Epidermal melanocyte (primary cell): ENCODE data around the gene PRDM7.
"Not testable (repeated sequence)": the region's sequence is repeated elsewhere in the genome, so short reads cannot be mapped to it uniquely, and the experiment has no call there.

Experiments used
- DNase-seq: peaks from one replicate; pipeline ENCODE4 v3.0.0; 2011; ENCODE audit warnings: low spot score; ENCODE audit not compliant: insufficient read length

PRDM7 gene

DNA sequence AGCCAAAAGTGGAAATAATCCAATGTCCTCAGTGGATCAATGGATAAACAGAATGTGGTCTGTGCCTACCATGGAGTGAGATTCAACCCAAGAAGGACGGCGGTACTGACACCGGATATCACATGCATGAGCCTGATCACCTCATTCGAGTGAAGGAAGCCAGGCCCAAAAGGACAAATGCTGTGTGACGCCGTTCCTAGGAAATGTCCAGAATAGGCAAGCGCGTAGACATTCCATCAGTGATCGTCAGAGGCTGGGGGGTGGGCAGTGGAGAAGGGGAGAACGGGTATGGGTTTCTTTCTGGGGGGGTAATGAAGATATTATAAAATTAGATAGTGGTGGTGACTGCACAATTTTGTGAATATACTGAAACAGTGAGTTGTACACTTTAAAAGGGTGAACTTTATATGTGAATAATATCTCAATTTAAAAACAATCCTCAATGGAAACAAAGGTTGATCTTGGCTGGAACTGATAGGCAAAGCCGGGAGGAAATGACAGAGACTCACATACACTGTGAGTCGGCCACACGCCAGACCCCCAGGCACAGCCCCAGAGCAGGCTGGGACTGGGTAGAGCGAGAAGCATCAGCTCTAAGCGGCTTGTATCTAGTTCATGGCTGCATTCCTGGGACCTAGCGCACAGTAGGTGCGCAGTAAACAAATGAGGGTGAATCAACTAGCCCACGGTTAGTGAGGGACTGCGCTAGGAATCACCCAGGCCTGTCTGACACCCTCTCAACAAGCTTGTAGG lies 61.4 kb downstream of the PRDM7 start:
- DNase-seq, result no peak

DNA sequence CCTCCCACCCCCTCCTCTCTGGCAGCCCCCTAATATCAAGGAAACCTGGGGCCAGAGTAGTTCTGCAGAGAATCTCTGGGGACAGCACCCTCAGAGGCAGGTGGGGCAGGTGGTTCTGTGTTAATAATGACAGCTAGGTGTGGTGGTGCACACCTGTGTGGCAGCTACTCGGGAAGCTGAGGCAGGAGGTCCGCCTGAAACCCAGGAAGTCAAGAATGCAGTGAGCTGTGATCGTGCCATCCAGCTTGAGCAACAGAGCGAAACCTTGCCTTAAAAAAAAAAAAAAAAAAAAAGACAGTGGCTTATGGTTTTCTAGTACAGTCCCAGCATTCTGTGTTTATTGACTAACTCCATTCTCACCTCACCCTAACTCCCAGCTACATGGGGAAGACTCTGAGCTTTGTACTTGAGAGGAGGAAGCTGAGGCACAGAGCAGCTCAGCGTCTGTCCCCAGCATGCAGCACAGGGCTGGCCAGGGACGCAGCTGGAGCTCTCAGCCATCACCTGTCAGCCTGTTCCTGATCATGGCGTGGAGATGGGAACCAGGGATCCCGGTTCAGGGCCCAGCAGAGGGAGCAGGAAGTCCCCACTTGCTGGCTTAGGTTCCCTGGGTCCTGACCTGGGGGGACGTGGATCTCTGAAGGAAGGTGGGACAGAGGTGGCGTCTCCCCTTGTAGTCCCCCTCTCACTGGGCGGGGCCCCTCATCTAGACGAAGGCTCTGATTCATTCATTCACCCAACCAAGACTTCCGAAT lies 64.0 kb downstream of the PRDM7 start:
- no peak for DNase-seq

DNA sequence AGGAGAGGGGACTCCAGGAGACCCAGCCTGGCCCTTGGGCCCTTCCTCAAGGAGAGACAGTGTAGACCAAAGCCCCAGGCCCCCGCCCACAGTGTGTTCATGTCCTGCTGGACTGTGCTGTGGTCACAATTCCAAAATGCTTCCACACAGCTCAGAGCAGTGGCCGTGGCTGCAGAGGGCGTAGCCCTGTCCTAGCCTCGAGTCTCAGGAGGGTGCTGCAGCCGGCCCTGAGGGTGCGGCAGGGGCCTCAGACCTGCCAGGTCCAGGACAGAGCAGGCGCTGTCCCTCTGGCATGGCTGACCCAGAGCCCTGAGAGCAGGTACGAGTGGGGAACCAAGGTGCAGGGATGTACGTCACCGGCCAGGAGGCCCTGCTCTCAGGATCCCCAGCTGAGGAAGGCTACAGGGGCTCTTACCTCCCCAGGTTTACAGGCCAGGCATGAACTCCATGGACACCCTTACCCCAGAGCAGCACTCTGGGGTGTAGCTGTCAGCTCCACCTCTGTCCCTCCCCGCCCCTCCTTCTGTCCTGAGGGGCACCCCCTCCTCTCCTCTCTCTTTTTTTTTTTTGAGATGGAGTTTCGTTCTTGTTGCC lies 65.1 kb downstream of the PRDM7 start:
- DNase-seq, result no peak

DNA sequence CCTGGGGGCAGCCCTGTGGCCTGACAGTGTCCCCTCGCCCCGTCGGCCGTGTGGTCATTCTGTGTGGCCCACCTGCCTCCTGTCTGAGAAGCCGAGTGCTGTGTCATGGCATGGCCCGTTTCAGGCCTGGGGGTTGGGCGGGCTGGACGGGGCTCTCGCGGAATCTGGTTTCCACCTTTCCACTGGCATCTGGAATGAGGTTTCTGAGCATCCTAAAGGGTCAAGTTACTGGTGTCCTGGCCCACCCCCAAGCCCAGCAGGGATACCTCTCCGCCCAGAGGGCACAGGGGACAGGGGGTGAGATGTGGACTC lies 65.7 kb downstream of the PRDM7 start:
- DNase-seq, result no peak

DNA sequence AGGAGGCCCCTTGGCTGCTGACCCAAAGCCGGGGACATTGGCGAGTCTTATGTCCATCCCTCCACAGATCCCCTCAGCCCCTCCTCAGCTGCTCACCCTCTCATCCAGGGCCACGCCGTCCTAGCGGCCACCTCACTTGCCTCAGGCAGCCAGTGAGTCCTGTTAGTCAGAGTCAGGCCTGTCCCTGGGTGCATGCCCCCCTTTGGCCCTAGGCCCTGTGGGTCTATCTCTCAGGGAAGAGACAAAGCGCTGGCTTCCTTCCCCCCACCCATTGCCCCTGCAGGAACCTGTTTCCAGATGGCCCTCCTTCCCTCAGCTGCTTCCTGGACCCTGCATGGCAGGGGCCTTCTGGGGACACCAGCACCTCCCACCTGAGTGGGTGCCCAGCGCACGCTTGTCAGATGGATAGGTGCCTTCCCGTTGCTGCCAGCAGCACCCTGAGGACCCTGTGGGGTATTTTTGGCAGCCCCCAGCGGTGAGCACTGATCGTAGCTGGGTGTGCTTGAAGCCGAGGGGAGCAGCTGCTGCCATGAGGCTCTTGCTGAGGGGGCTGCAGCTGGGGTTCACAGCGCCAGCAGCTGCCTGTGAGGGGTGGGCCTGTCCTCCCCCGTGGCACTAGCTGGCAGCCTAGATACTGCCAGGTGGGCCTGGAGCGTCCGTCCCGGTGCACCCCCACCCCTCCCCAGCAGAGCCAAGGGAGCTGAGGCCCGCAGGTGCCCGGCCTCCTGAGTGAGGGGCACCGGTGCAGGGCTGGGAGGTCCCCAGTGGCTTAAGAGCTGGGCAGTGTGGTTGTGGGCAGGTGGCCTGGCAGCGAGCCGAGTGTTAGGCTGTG lies 66.2 kb downstream of the PRDM7 start:
- no peak for DNase-seq

DNA sequence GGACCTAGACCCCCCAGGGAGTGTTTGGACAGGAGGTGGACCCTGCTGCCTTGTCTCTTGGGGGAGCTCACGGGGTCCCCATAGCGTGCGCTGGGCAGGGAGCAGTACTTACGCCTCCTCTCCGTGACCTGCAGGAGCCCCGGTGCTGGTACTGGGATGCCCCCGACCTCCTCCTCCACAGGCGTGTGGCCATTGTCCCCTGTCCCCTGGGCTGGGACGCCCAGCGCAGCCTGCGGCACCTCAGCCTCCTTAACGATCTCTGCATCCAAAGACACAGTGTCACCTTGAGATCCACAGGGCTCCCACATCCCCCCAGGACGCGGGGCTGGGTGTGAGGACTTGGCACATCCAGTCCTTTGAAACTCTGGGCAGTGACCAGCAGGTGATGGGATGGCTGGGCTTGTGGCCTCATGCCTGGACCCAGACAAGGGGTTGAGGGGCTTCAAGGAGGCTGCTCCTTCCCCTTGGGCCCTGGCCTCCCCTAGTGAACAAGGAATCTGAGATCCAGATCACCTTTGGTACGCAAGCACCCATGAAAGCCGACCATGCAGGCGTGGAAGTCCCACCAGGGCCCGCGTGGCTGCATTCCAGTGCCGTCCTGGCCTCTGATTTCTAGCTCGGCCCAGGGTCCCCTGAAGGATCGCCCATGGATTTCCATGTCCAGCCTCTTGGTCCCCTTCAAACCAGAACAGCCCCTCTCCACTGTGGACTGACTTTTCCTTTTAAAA lies 67.8 kb downstream of the PRDM7 start:
- no peak for DNase-seq

DNA sequence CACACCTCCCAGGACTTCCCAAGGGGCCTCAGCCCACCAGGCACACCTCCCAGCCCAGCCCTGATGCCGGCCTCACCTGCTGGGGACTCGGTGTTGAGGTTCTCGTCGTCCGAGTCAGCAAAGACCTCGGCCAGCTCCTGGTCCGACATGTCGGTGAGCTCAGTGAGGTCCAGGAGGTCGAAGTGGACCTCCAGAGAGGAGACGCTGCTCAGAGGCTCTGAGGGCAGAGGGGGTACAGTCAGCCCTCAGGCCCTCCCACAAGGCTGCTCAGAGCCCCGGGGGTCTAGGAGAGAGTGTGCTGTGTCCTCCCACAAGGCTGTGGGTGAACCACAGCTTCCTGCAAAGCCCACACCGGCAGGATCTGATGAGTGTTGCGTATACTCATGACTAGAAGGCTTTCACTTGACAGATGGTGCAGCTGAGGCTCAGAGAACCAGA lies 68.4 kb downstream of the PRDM7 start:
- no peak for DNase-seq

DNA sequence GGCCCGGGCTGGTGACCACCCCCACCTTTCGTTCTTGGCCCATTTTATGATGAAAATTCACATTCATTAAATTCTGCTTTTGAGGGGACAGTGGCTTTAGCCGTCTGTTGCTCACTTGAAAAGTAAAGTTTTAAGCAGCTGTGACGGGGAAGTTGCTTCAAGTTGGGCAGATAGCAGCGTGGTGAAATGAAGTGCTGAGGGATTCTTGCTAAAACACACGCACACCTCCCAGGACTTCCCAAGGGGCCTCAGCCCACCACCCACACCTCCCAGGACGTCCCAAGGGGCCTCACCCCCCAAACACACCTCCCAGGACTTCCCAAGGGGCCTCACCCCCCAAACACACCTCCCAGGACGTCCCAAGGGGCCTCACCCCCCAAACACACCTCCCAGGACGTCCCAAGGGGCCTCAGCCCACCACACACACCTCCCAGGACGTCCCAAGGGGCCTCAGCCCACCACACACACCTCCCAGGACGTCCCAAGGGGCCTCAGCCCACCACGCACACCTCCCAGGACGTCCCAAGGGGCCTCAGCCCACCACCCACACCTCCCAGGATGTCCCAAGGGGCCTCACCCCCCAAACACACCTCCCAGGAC lies 69.4 kb downstream of the PRDM7 start:
- DNase-seq, result not testable (repeated sequence)

DNA sequence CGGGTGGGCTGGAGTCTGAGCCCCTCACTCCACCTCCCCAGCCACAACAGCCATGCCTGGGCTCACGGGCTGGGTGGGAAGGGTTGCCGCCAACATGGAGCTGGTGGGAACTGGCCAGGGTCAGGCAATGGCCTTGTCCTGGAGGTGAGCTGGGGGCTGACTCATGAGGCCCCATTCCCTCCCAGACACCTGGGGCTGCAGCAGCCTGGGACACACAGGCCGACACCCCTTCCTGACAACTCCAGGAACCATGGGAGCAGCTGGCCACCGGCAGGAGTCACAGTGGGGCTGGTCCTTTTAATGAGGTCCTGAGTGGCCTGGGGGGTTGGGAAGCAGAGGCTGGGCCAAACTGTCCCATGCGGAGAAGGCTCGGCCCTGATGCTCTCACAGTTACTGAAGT lies 70.1 kb downstream of the PRDM7 start:
- DNase-seq, result no peak
